LHCN-M2 (cell line): Measurements from ENCODE around the gene SOX15. TPM values are rescaled to one million over a fixed set of nuclear protein-coding genes. Genes with fewer than 3 reads are reported as not detected.
"Not testable (repeated sequence)": the region's sequence is repeated elsewhere in the genome, so short reads cannot be mapped to it uniquely, and the experiment has no call there.

Experiments used
- DNase-seq: peaks from one replicate; pipeline ENCODE4 v3.0.0-alpha.2; 2012; ENCODE audit warnings: low read depth
- polyA plus RNA-seq: library from polyadenylated mRNA; unstranded; fragments of >200 nt; gene quantifications from one replicate; pipeline ENCODE4 v1.2.1, GENCODE V29; 2012; ENCODE audit warnings: missing spikeins
- total RNA-seq: library from RNA; depleted of rRNA; stranded (reverse); fragments of >200 nt; gene quantifications from 2 replicates; pipeline ENCODE4 v1.2.3, GENCODE V29; 2014; rRNA removed

Gene SOX15
- total RNA-seq = 0.96 and 2.0 TPM in 2 replicates
- polyA plus RNA-seq = 2.0 TPM

DNA sequence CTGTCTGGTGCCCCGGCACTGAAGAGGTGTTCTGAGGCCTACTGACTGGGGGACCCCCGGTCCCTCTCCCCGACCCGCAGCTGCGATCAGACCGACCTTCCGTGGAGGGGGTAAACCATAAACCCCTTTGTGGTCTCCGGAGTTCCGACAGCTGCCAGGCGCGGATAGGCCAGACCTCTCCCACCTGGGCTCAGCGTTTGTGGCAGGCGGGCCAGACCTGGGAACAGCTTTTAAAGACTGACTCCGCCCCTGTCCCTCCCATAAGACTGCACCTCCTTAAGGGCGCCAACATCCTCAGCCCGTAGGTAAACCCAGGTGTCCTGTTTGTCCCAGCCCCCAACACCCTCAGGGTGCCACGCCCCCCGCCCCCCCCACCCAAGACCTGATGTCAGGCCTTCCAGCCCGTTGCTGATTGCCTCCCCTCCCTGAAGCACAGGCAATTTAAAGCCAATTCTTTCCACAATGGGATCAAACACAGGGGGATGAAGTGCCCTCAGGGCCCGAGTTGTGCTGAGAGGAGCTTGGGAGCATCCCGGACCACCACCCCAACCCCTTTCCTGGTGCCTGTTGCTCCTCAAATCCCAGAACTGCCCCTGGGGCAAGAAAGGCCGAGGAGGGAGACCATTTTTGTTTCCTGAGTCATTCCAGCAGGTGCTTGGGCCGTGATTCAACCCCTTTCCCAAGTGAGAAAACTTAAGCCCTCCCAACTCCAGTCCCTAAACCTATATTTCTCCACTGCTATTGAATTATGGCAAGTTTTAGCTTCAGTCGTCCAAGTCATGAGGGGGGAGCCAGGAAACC lies at the start of gene SOX15:
Gene SOX15, minus strand, starts transcription at position 204 of the 801 bp plus-strand sequence. CDS start 418 bp downstream, outside the sequence.
- peak; percentile 78 for DNase-seq

DNA sequence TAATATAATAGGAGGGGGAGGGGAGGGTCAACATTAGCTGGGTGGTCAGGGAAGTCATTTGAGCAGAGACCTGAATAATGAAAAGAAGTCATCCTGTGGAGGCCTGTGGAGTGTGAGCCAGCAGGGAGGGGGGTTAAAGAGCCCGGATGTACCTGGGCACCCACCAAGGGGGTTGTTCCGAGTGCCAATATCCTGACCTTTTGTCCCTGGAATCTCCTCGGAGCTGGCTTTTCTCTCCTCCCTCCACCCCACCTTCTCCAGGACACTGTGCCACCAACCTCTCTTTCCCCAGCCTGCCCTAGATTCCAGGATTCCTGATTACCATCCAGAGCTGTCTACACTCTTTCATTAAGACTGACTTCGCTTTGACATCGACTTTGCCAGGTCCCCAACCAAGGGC lies 46.3 kb upstream of the SOX15 start:
- DNase-seq = no peak

DNA sequence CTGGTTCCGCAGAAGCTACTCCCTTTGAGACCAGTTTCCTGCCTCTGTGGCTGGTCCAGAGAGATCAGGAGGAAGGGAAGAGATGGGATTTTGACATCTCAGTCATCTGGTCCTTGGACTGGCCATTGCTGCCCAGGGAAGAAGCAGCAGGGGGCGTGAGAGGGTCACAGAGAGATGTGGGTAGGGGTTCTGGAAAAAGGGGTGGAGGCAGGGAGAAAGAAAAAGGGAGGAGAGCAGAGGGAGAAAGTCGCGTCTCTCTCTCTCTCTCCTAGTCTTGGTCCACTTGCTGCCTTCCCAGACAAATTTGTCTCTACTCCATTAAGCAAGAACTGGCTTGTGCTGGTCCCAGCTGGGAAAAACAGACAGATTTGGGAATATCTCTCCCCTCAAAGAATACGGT lies 44.5 kb upstream of the SOX15 start:
- peak; percentile 51 for DNase-seq

DNA sequence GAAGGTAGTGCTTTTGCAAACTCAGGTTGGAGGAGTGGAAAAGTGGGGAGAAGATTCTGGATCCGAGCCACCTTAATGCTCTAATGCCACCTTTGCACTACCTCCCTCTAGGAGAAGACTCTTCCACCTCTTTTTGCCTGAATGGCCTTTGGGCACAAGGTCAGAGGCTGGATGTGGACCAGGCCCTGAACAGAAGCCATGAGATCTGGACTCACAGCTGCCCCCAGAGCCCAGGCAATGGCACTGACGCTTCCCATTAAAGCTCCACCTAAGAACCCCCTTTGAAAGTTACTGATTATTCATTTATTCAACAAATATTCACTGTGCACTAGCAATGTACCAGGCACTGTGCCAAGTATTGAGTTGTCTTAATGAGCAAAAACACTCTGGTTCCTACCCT lies 43.2 kb upstream of the SOX15 start:
- no peak for DNase-seq

DNA sequence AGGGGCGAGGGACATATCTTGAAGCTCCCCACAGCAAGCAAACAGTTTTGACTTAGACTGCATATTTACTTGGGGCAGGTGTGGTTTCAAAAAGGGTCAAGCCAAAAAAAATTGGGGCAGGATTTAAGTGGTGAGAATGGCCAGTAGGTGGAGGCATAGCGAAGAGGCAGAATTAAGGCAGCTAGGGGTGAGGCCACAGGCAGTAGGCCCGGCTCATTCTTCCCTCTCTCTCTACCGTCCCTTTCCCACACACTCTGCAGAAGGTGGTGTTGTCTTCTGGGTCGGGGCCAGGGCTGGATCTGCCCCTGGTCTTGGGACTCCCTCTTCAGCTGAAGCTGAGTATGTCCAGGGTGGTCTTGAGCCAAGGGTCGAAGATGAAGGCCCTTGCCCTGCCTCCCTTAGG lies 42.6 kb upstream of the SOX15 start:
- DNase-seq = peak; percentile 43

DNA sequence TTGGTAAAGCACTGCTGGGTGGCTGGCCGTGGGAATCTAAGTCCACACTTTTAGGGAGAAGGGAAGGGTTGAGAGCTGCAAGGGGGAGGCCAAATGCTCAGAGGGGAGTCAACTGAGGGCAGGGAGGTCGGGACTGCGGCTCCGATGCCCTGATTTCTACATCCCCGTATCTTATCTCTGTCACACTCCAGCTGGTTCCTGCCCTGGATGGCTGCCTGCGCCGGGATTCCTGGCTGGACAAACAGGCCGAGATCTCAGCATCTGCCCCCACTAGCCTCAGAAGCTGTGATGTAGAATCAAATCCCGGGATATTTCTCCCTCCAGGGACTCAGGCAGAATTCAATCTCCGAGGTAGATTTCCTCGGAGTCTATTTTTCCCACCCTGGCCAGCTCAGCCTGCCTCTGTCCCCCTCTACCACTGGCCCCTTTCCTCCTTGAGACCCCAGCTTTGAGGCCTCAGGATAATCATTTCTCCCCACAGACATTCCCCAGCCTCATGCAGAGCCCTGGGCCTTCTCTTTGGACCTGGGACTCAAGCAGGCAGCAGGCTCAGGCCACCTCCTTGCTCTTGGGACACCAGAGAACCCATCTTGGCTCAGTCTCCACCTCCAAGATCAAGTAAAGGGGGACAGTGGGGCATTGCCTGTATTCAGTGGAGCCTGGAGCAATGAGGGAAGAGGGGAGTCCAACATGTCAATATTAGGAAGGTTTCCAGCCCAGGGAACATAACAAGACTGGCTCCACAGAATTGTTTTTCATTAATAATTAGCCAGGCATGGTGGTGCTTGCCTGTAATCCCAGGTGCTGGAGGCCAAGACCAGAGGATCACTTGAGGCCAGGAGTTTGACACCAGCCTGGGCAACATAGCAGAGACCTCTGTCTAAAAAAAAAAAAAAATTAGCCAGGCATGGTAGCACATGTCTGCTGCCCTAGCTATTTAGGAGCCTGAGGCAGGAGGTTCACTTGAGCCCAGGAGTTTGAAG lies 41.8 kb upstream of the SOX15 start:
- no peak for DNase-seq

DNA sequence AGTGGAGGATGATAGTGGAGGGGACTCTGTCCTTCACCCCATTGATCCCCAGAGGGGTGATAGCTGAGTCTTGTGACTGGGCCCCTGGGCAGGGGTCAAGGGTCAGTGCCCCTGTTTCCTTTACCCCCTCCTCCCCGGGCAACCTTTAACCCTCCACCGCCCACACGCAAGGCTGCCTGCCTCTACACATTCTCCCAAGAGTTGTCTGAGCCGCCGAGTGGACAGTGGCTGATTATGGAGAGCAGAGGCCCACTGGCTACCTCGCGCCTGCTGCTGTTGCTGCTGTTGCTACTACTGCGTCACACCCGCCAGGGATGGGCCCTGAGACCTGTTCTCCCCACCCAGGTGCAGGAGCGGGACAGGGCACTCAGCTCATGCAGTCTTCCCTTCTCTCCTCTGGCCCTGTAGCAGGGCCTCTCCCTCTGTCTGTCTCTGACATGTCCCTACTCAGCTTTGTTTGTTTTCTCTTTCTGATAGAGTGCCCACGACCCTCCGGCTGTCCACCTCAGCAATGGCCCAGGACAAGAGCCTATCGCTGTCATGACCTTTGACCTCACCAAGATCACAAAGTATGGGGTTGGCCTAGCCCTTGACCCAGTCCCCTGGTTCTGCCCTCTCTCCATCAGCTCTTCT lies 40.2 kb upstream of the SOX15 start, which contains the start of gene SHBG:
Gene SHBG, plus strand, starts transcription at position 197 of the 633 bp plus-strand sequence. Its CDS starts 38 bp downstream, at position 235.
- DNase-seq = no peak

DNA sequence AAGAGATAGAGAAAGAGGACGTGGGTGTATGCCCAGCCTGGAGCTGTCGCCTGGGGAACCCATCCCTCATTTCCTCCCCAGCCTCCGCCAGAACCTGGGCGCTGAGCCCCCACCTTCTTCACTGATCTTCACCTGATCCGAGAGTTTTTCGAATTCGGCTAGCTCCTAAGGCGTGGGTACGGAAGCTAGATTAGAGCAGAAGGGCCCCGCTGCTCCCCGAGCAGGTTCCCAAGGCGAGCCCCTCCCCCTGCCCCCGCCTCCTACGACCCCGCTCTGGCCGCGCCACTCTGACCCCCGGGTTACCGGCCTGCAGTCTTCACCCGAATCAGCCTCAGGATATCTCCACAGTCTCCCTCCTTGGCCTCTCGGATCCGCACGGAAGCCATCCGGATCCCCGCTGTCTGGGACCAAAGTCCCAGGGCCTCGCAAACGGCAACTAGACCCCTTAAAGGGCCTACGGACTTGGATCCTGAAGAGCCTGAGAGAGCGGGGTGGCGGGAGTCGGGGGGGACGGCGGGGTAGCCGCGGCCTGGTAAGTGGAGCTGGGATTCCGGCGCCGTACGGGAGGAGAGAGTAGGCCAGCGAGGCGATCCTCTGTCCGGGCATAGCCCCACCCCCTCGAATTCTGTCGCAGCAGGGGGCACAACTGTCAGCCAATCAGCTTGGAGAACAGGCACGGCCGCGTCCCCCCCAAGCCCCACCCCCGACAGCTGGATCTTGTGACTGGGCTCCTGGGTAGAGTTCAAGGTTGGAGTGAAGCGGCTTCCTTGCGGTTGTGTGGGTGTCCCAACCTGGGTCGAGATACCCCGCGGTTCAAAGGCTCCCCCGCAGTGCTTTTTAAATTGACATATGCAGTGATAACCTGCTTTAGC lies 37.6 kb upstream of the SOX15 start, which contains the start of gene SAT2:
Gene SAT2, minus strand, starts transcription at position 572 of the 872 bp plus-strand sequence. Its CDS starts 186 bp downstream, at position 386.
- peak; percentile 94 for DNase-seq

DNA sequence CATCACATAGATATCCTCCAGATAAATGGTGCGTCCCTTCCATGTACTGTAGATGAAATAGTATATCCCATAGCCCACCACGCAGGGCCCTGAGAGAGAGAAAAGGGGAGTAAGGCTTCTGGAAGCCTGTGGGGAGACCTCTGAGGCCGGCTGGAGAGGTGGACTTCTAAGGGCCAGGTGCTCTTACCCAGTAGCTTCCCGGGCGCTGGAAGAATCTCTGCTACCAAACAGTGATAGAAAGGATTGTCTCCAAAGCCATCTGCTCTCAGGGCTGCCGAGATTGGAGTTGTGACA lies 37.0 kb upstream of the SOX15 start:
- no peak for DNase-seq

DNA sequence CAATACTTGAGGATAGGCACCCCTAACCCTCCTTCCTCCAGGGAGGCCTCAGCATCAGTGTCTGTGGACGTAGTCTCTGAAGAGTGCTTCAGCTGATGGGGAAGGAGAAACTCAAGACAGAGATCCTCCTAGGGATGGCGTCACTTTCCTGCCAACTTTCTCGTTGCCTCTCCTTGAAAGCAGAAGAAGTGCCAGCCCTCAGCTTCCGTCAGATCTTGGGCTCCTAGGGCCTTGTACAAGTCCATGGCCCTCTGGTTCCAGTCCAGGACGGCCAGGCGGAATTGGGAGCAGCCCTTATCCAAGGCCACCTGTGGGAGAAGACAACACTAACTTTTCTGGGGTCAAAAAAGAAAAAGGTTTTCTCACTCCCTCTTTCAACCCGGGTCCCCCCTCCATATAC lies 36.4 kb upstream of the SOX15 start:
- DNase-seq = no peak

DNA sequence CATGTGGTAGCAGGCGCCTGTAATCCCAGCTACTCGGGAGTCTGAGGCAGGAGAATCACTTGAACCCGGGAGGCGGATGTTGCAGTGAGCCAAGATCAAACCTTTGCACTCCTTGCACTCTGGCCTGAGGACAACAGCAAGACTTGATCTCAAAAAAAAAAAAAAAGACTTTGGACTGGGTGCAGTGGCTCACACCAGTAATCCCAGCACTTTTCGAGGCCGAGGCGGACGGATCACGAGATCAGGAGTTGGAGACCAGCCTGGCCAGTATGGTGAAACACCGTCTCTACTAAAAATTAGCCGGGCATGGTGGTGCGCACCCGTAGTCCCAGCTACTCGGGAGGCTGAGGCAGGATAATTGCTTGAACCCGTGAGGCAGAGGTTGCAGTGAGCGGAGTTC lies 35.9 kb upstream of the SOX15 start:
- DNase-seq = not testable (repeated sequence)

DNA sequence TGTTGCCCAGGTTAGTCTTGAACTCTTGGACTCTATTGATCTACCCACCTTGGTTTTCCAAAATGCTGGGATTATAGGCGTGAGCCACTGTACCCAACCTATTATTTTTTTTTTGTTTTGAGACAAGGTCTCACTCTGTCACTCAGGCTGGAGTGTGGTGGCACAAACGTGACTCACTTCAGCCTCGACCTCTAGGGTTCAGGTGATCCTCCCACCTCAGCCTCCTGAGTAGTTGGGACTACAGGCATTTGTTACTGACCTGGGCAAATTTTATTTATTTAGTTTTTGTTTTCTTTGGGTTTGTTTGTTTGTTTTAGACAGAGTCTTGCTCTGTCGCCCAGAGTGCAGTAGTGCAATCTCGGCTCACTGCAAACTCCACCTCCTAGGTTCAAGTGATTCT lies 33.8 kb upstream of the SOX15 start:
- DNase-seq = no peak

DNA sequence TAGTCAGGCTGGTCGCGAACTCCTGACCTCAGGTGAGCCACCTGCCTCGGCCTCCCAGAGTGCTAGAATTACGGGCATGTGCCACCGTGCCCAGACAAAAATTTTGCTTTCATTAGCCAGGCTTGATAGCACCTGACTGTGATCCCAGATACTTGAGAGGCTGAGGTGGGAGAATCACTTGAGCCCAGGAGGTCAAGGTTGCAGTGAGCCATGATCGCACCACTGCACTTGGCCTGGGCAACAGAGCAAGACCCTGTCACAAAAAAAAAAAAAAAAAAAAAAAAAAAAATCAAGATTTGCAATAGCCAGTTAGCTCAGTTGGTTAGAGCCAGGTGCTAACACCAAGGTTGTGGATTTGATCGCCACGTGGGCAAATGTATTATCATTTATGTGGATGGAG lies 30.9 kb upstream of the SOX15 start:
- no peak for DNase-seq

DNA sequence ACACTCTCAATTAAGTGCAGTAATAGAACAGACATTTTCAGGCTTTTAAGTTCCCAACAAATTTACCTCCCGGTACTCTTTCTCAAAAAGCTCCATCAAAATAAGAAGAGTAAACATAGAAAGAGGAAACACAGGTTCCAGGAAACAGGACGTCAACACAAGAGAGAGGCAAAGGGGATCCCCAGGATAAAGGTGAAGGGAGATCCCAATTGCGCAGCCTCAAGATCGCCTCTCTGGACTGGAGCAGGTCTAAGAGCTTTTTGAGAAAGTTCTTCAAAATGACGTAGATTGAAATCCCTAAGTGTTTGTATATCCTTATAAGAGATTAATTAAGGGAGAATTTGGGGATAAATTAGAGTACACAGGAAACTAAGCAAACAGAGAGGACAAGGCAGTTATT lies 28.7 kb upstream of the SOX15 start:
- no peak for DNase-seq

DNA sequence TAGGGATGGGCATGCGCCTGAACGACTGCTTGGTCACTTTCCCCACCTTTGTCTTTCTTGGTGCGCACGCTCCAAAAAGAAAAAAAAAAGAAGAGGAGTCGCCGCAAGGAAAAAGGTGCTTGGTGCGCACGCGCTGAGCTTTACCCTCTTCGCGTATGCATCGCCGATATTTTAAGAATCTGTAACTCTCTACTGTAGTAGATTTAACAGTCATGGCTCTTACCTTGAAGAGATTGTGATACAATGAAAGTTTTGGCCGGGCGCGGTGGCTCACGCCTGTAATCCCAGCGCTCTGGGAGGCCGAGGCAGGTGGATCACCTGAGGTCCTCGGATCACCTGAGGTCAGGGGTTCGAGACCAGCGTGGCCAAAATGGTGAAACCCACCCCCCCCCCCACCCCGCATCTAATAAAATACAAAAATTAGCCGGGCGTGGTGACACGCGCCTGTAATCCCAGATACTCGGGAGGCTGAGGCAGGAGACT lies 25.4 kb upstream of the SOX15 start:
- DNase-seq = no peak

DNA sequence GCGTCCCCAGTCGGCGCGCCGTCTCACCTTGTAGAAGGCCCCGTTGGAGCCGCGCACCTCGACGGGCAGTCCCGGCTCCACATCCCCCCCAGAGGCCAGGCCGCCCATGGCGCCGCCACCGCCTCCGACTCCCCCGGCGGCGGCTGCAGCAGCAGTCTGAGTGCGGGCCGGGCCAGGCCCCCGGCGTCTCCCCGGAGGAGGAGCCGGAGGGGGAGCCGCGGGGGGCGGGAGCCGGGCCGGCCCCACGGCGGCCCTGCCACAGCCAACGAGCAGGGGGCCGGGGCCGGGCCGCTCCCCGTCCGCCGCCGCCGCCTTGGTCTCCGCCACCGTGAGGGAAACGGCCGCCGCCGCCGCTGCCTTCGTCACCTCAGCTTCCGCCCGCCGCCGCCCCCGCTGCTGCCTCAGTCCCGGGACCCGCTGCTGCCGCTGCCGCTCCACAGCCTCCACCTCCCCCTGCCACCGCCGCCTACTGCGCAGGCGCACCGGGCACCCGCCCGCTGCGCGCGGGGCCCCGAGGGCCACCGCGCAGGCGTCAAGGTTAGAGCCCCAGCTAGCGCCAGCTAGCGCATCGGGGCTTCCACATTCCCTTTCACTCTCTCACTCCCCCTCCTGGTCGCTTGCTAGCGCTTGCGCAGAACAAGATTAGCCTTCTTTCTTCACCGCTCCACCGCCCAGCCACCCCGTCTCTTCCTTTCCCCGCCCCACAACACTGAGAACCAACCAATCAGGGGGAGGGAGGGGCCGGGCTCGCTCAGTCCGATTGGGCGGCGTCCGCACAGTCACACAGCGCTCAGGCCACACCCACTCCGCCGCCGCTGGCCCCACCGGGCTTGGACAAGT lies 24.8 kb upstream of the SOX15 start, which contains the start of gene FXR2:
Gene FXR2, minus strand, starts transcription at position 473 of the 840 bp plus-strand sequence. Its CDS starts 365 bp downstream, at position 108.
- DNase-seq = peak; percentile 100

DNA sequence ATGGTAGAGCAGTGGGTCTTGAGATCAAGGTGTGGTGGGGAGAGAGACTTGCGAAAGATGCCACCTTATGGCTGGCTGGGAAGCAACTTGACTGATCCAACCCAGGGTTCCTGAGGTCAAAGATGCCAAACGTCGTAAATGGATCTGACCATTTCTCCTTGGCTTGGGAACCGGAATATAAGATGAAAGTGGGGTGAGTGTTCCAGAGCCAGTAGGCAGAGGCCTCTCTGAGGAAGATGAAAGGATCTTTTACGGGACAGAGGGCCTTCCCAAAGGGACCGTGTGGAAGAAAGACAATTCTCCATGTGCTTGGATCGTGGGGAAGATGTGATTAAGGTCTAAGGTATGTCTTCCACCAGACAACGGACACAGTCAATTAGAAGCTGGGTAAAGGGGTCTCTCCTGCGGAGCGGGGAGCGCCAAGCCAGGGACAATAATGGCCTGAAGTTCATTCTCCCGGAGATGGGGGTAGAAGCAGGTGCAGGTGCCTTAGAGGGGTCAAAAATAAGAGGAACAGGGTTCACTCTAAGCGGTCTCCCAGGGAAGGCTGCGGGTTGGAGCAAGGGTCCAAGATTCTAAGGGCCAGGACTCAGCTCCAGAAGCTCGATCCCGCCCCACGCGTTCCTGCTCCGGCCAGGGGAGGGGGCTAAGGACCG lies 24.0 kb upstream of the SOX15 start:
- peak; percentile 37 for DNase-seq

DNA sequence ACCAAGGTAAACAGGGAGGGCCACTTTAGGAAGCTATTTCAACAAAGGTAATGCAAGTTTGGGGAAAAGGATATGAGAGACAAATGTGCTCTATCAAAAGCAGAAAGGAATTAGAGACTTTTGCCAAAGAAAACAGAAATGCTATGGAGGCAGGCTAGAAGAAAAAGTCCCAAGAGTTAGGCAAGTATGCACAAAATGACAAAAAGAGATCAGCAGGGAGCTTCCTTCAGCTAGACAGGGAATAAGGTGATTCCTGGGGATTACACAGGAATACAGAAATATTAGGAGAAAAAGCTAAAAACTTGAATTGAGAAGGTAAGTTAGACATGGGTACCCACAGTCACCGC lies 22.4 kb upstream of the SOX15 start:
- DNase-seq = no peak

DNA sequence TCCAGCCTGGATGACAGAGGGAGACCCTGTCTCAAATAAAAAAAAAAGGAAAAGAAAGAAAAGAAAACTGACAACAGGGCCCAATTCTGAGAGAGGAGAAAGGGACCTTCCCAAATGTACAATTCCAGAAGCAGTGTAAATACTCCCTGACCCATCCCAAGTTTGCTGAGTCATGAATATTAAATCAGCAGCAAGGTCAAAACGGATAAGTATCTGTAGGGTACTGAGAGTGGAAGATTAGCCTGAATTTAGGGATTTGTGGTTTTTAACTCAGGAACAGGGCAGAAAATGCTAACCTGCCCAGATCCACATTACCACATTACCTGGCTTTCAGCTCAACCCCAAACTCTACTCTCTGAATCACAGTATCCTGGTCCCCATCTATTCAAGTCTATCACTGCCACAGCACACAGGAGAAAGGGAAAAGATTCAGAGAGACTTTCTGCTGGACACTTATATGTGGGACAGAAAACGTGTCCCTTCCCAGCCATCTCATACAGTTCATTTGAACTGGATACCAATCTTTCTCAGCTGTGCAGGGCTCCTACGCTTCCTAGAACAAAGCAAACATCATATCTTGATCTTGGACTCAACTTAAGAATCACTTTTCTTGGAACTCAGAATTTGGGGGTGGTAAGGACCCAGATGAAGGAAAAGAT lies 21.9 kb upstream of the SOX15 start:
- no peak for DNase-seq
